Subcutaneous adipose tissue (tissue), 4 donors: ENCODE data around the gene CES4A. TPM values are rescaled to one million over a fixed set of nuclear protein-coding genes. Genes with fewer than 3 reads are reported as not detected.

Experiments used
- CTCF ChIP-seq: fragments of 450-650 bp; IDR thresholded peaks from one replicate; pipeline ENCODE4 v1.5.1; 2016; ENCODE audit warnings: low read depth, mild to moderate bottlenecking, control low read depth, antibody characterized with exemption, moderate library complexity
- total RNA-seq, 4 donors: library from RNA; depleted of rRNA; stranded (reverse); fragments of >200 nt; gene quantifications; one replicate each; pipeline ENCODE4 v1.1.0, GENCODE V29; 2016

The CES4A gene
- total RNA-seq, 4 donors from 2014 or later: 5.4 to 25.2 (median 6.6) TPM

DNA sequence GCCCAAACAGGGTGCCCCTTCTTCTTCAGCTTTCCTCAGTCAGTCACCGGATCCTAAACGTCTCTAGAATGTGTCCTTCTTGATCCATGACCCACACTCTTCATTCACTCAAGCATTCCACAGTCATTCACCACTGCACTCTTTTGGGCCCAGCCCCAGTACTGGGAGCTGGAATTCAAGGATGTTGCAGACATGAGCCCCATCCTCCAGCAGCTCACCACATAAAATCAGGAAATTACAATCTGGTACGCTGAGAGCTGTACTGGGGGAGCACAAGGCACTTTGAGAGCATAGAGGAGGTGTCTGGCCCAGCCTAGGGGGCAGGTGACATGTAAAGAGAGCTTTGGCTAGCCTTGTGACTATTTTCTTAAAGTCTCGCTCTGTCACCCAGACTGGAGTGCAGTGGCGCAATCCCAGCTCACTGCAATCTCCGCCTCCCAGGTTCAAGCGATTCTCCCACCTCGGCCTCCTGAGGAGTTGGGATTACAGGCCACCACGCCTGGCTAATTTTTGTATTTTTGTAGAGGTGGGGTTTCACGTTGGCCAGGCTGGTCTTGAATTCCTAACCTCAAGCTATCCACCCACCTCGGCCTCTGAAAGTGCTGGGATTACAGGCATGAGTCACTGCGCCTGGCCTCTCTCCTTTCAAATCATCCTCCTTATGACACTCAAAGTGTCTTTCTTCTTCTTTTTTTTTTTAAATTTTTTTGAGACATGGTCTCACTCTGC is 18.7 kb downstream of the CES4A start:
- TF ChIP-seq CTCF: no peak

DNA sequence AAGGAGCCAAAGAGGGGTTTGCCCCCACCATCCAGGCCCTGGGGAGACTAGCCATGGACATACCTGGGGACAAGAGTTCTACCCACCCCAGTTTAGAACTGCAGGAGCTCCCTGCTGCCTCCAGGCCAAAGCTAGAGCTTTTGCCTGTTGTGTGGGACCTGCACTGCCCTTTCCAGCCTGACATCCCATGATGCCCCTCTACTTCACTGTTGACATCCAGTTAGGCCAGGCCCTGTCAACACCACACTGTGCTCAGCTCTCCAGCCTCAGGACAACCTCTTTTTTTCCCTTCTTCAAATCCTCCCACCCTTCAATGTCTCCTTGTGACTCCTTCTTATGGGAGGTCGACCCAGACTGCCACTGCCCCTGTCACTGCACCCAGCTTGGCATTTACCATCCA is 20.8 kb downstream of the CES4A start:
- TF ChIP-seq CTCF: no peak

DNA sequence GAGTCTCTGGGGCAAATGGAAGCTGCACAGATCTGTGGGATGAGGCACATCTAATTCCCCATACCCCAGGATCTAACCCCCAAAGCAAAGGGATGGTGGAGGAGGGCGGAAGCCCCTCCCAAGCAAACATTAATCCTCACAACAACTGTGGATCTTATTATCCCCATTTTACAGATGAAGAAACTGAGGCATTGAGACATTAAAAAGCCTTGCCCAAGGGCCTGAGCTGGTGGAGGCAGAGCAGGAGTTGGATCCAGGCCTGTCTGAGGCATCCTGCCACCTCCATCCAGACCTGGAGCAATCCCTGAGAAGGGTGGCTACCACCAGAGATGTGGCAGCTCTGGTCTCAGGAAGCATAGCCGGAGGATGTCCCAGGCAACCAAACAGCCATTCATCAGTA is 22.9 kb downstream of the CES4A start:
- no peak for TF ChIP-seq CTCF

DNA sequence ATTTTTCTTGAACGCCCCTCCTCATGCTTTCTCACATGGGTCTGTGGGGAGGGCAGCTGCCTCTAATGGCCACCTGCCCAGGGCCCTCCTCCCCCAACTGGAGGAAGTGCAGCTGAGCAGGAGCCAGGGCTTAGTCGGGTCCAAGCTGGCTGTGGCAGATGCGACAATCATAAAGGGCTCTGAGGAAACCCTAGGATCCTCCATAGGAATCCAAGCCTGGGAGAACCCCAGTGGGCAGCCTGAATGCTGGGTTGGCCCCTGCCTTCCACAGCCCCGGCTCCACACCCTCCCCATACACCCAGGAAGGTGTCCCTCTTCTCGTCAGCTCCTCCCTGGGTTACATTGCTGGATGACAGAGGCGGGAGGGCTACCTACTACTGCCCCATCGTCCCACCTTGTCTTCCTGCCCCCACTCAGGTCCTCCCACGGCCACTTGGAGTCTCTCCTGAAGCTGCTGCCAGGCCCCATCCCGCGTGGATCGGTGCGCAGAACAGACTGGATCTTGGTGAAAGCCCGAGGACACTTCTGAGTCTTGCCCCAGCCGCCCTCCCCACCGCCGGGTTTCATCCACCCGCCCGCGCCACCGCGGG is 24.9 kb downstream of the CES4A start:
- no peak for TF ChIP-seq CTCF

GRCh38 chr16:67013823-67014633 is 25.6 kb downstream of the CES4A start:
- TF ChIP-seq CTCF: no peak

DNA sequence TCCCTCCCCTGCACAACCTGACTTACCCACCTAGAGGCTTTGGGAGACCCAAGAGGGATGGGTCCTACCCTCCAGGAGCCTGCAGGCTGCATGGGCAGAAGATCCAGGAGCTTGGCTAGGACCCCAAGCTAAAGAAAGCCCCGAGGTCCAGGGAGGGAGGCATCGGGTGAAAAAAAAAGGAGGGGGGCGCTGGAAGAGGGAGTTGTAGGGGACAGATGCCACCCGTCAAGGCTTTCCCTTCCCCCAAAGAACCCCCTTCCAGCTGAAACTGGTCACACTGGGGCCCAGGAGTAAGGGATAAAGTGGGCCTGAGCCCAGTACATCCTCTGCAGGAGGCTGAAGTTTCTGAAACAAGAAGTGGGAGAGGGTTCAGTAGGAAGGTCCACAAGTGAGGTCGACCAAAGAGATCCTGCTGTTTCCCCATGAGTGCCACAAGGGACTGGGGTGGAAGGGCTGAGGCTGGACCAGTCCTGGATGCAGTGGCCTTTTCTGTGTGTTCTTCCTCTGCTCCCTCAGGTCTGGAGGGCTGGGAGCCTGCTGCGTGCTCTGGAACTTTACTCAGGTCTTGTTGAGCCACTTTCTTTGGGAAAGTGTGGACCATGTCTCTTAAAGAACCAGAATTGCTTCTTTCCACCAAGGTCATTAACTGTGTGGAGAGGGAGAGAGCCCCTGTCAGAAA is 26.4 kb downstream of the CES4A start:
- TF ChIP-seq CTCF: no peak
